ENCODE results near the gene NIFK.

GRCh38 chr2:121727950-121728349 is 8.7 kb downstream of the NIFK start:
- TF ChIP-seq EZH2 (IDR thresholded peaks at IDR 0.05; ENCODE audit: borderline replicate concordance, insufficient read depth, low read depth, low read length, poor library complexity, severe bottlenecking), result no peak
- no peak for TF ChIP-seq CTCF (IDR thresholded peaks at IDR 0.05)
